Astrocyte (in vitro differentiated cells and primary cell): ENCODE data around the gene COPS6.

Experiments used
- EZH2 ChIP-seq: IDR thresholded peaks from 2 replicates; pipeline ENCODE4 v1.6.1; 2012; ENCODE audit warnings: mild to moderate bottlenecking, low read length, inconsistent platforms; ENCODE audit not compliant: insufficient read depth
- TF ChIP-seq, protein P1 (sequence below): IDR thresholded peaks from 2 replicates; pipeline ENCODE4 v1.5.1; 2011; ENCODE audit warnings: low read depth, mild to moderate bottlenecking, inconsistent platforms, low read length, moderate library complexity; ENCODE audit not compliant: insufficient read depth

GRCh38 chr7:100124301-100125230, 35.8 kb downstream of the COPS6 start:
- TF ChIP-seq, protein P1, sequence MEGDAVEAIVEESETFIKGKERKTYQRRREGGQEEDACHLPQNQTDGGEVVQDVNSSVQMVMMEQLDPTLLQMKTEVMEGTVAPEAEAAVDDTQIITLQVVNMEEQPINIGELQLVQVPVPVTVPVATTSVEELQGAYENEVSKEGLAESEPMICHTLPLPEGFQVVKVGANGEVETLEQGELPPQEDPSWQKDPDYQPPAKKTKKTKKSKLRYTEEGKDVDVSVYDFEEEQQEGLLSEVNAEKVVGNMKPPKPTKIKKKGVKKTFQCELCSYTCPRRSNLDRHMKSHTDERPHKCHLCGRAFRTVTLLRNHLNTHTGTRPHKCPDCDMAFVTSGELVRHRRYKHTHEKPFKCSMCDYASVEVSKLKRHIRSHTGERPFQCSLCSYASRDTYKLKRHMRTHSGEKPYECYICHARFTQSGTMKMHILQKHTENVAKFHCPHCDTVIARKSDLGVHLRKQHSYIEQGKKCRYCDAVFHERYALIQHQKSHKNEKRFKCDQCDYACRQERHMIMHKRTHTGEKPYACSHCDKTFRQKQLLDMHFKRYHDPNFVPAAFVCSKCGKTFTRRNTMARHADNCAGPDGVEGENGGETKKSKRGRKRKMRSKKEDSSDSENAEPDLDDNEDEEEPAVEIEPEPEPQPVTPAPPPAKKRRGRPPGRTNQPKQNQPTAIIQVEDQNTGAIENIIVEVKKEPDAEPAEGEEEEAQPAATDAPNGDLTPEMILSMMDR = no peak
- no peak for TF ChIP-seq EZH2
